Transverse colon (tissue), 4 donors: ENCODE data around the gene NMU. TPM values are rescaled to one million over a fixed set of nuclear protein-coding genes. Genes with fewer than 3 reads are reported as not detected.

Experiments
- DNase-seq: peaks from one replicate; pipeline ENCODE4 v3.0.0-alpha.2; 2019
- H3K27ac ChIP-seq, 4 donors: fragments of 200-600 bp; sonication (generic); 2 replicates each; pipeline ENCODE4 v1.5.1; 2016 to 2018; ENCODE audit warnings: inconsistent platforms in 4 of 4
- H3K27me3 ChIP-seq: fragments of 200-600 bp; sonication (generic); 2 replicates; pipeline ENCODE4 v1.5.1; 2017; ENCODE audit warnings: inconsistent platforms
- H3K36me3 ChIP-seq, 4 donors: fragments of 200-600 bp; sonication (generic); 2 replicates each; pipeline ENCODE4 v1.5.1; 2017 to 2019; ENCODE audit warnings: inconsistent platforms in 4 of 4
- H3K4me1 ChIP-seq, 4 donors: fragments of 200-600 bp; sonication (generic); 2 replicates each; pipeline ENCODE4 v1.5.1; 2017 to 2020; ENCODE audit warnings: inconsistent platforms in 4 of 4
- H3K4me3 ChIP-seq, 4 donors: fragments of 200-600 bp; sonication (generic); 1 replicate in 1 of 4; 2 replicates in 3 of 4; pipeline versions ENCODE4 v1.5.1 to v1.6.1; 2017 to 2019; ENCODE audit warnings: inconsistent platforms in 4 of 4
- H3K9me3 ChIP-seq, 2 donors: fragments of 200-600 bp; sonication (generic); 2 replicates each; pipeline ENCODE4 v1.5.1; 2017 to 2019; ENCODE audit warnings: inconsistent platforms in 2 of 2
- EP300 ChIP-seq: sonication (generic); formaldehyde crosslinking; IDR thresholded peaks from one replicate; pipeline ENCODE4 v1.6.1; 2017; ENCODE audit warnings: antibody characterized with exemption, low read depth
- POLR2A ChIP-seq: fragments of 450-650 bp; IDR thresholded peaks from one replicate; pipeline ENCODE4 v1.6.1; 2016; ENCODE audit warnings: antibody characterized with exemption, mild to moderate bottlenecking, moderate library complexity
- POLR2AphosphoS5 ChIP-seq, 3 donors: sonication (generic); formaldehyde crosslinking; IDR thresholded peaks; one replicate each; pipeline ENCODE4 v1.6.1; 2016; ENCODE audit warnings: antibody characterized with exemption in 3 of 3
- WGBS, 2 donors: methylation state at CpG; one replicate each; pipeline ENCODE4 v1.1.5; 2018; ENCODE audit warnings: low coverage in 1 of 2; 5-methylcytosine and 5-hydroxymethylcytosine counted together
- in situ Hi-C, 4 donors: fragments of 200-750 bp; cut with MboI; loops; one replicate each; pipeline versions ENCODE4 v1.15.0 to v1.15.1; 2017; ENCODE audit warnings: low sequenced_read_pairs in 3 of 4, low pct_ligation_motif_present in 1 of 4, low pct_unique_long_range_greater_than_20kb in 1 of 4
- intact Hi-C: fragments of 100-400 bp; cut with DNase I; formaldehyde crosslinking; loops from one replicate; pipeline ENCODE4 v1.15.1; 2023; ENCODE audit warnings: low total_unique reads
- total RNA-seq, 4 donors: library from RNA; depleted of rRNA; stranded (reverse); fragments of >200 nt; gene quantifications; one replicate each; pipeline ENCODE4 v1.1.0, GENCODE V29; 2016
- TF ChIP-seq, protein P1 (sequence below), 5 experiments: fragments of 200-600 bp in 3 of 5; fragments of 450-650 bp in 2 of 5; sonication (generic) in 3 of 5; IDR thresholded peaks; 1 replicate in 2 of 5; 2 replicates in 3 of 5; pipeline ENCODE4 v1.5.1; 2016 to 2017; ENCODE audit warnings: antibody characterized with exemption in 5 of 5, inconsistent platforms in 3 of 5, mild to moderate bottlenecking in 2 of 5, moderate library complexity in 1 of 5

The NMU gene
- total RNA-seq, 4 donors from 2014 or later, result 0.96 TPM; not detected in 3

DNA sequence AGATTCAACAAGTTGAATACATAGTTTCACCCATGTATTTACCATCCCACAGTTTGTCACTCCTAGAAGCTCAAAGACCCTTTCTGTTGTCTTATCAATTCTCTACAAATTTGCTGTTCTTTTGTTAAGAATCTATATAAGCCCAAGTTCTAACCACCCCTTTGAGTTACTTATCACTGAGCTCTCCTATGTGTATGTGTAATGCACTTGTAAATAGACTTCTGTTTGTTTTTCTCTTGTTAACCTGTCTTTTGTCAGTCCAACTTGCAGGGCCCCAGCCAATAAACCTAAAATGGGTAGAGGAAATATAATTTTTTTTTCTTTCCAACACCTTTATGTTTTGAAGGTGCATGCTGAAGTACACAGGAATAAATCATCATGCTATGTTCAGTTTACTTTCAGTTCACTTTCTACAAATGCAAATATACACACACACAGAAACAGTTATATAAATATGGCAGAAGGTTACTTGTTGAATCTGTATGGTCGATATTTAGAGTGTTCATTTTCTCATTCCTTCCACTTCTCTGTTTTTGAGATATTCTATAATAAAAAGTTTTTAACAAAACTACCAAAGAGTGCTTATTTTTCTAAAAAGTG lies 67.1 kb downstream of the NMU start:
- in situ Hi-C loops, result no loop called here
- DNase-seq, result no peak

DNA sequence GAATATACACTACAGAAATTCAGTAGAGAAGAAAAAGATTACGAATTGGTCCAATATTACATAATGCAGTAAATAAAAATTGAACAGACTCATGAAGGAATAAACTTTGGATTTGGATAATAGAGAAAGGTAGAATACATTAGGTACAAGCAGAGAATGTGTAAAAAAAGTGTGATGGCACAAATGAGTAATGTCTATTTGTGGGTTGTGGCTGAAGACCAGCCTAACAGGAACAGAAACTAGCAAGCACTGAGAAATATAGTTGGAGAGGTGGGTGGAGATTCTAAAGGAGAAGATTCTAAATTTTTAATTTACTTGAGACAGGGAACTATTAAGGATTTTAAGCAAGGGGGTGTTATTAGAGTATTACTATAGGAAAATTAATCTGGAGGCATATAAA lies 74.2 kb downstream of the NMU start:
- no peak for DNase-seq
- in situ Hi-C loops (no loop called here), intact Hi-C loops (no loop called here)
- H3K27ac ChIP-seq, result no peak overlapping the region
- H3K4me1 ChIP-seq, result no peaks in the 10 kb centered on the region
- TF ChIP-seq, protein P1, sequence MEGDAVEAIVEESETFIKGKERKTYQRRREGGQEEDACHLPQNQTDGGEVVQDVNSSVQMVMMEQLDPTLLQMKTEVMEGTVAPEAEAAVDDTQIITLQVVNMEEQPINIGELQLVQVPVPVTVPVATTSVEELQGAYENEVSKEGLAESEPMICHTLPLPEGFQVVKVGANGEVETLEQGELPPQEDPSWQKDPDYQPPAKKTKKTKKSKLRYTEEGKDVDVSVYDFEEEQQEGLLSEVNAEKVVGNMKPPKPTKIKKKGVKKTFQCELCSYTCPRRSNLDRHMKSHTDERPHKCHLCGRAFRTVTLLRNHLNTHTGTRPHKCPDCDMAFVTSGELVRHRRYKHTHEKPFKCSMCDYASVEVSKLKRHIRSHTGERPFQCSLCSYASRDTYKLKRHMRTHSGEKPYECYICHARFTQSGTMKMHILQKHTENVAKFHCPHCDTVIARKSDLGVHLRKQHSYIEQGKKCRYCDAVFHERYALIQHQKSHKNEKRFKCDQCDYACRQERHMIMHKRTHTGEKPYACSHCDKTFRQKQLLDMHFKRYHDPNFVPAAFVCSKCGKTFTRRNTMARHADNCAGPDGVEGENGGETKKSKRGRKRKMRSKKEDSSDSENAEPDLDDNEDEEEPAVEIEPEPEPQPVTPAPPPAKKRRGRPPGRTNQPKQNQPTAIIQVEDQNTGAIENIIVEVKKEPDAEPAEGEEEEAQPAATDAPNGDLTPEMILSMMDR (IDR thresholded peaks at IDR 0.05), result no peak
- H3K4me3 ChIP-seq, result no peak overlapping the region
- H3K36me3 ChIP-seq, result no peaks in the 10 kb centered on the region
- WGBS, 2 donors, result 75 to 93% methylated on average over 1 of the region's 1 CpG
- H3K27me3 ChIP-seq, result no peaks in the 10 kb centered on the region
- H3K9me3 ChIP-seq, result no peaks in the 10 kb centered on the region

More for the DNA sequence above, 67.1 kb downstream of the NMU start:
- Histone ChIP-seq H3K27me3 (no peaks in the 10 kb centered on the region), H3K36me3 (no peaks in the 10 kb centered on the region), H3K9me3 (no peaks in the 10 kb centered on the region), H3K27ac (no peak overlapping the region), H3K4me3 (no peak overlapping the region), H3K4me1 (no peaks in the 10 kb centered on the region)
- TF ChIP-seq EP300 (no peak), POLR2AphosphoS5 (IDR thresholded peaks at IDR 0.05) (no peak), POLR2A (no peak)
- TF ChIP-seq, protein P1 (IDR thresholded peaks at IDR 0.05), result no peak
- intact Hi-C loops, result no loop called here
- WGBS, 2 donors, result 54 to 59% methylated on average over 1 of the region's 1 CpG

DNA sequence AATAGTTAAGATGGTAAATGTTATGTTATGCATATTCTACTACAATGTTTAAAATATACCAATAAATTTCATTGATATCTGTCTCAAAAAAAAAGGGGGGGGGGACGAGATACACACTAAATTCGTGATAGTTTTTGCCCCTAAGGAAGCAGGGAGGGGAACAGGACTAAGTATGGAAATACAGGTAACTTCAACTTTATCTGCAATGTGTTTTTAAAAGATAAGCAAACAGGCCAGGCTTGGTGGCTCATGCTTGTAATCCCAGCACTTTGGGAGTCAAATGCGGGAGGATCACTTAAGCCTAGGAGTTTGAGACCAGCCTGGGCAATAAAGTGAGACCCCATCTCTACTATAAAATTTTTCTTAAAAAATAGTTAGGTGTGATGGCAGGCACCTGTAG lies 76.0 kb downstream of the NMU start:
- in situ Hi-C loops, result no loop called here
- 69 to 86% methylated on average over 3 of the region's 3 CpGs for WGBS, 2 donors
- no peaks in the 10 kb centered on the region for H3K36me3 ChIP-seq

DNA sequence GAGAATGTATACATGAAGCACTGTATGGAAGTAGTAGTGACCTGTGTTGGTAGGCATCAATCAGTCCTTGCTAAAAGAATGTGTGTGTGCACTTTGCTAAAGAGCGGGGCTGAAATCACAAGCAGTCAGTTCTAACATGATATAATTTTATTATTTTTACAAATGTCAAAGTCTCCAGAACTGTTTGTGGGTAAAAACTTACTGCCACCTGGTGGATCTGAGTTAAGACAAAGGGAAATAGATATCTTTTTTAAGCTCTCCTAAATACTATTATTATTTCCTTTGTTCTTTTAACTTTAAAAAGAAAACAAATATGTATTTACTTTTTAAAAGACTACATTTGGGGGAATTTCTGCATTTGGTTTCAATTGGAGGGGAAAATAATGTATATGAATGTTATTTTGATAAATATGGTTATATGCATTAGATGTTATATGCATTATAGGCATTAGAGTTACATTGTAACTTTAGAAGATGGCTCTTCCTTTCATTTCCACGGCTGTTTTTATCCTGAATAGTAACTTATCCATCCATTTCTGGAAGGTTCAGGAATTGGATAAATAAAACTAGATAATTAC lies 81.6 kb downstream of the NMU start:
- no peak overlapping the region for H3K27ac ChIP-seq
- DNase-seq, result no peak
- no peaks in the 10 kb centered on the region for H3K36me3 ChIP-seq
- peaks cover 0 to 10% (median 0%) of the 10 kb centered on the region in 4 donors for H3K4me1 ChIP-seq
- intact Hi-C loops, result no loop called here
- H3K9me3 ChIP-seq, result no peaks in the 10 kb centered on the region
- H3K4me3 ChIP-seq, result no peak overlapping the region
- WGBS, 2 donors, result 40 to 43% methylated on average over 2 of the region's 2 CpGs
- in situ Hi-C loops, result loop anchor here in 3 of 4 donors (10.0 kb wide), 2 partner anchors 200 to 210 kb away; partner anchors contain the start of gene SRD5A3 (in 2 of the 3)
- no peaks in the 10 kb centered on the region for H3K27me3 ChIP-seq
- no peak for TF ChIP-seq POLR2AphosphoS5 (IDR thresholded peaks at IDR 0.05)
- TF ChIP-seq, protein P1 (IDR thresholded peaks at IDR 0.05), result peak; percentile 32 to 45 (median 35)

More for the DNA sequence above, 76.0 kb downstream of the NMU start:
- no peak overlapping the region for H3K27ac ChIP-seq
- no peaks in the 10 kb centered on the region for H3K4me1 ChIP-seq
- TF ChIP-seq EP300 (no peak), POLR2AphosphoS5 (IDR thresholded peaks at IDR 0.05) (no peak), POLR2A (no peak)
- TF ChIP-seq, protein P1 (IDR thresholded peaks at IDR 0.05), result no peak
- intact Hi-C loops, result no loop called here
- no peak for DNase-seq
- H3K9me3 ChIP-seq, result no peaks in the 10 kb centered on the region
- no peak overlapping the region for H3K4me3 ChIP-seq
- no peaks in the 10 kb centered on the region for H3K27me3 ChIP-seq
